OCI-LY3 (cell line): ENCODE data around the gene RAD51B.

Experiments
- H2AFZ ChIP-seq: fragments of 200-600, 300-600 bp; shearing (Covaris generic); 2 replicates; pipeline ENCODE4 v1.6.0; 2014; ENCODE audit warnings: antibody characterized with exemption, low read depth, low read length
- H3K27ac ChIP-seq: fragments of 200-600, 300-600 bp; sonication (generic); 2 replicates; pipeline ENCODE4 v1.5.1; 2014; ENCODE audit warnings: mild to moderate bottlenecking, low read length, moderate library complexity, mixed read lengths
- H3K27me3 ChIP-seq: fragments of 200-600, 300-600 bp; sonication (generic); 2 replicates; pipeline ENCODE4 v1.6.1; 2014; ENCODE audit warnings: low read depth, low read length, mixed read lengths
- H3K36me3 ChIP-seq: fragments of 200-600, 300-600 bp; sonication (generic); replicated peaks from 2 replicates; pipeline ENCODE3; 2014; ENCODE audit warnings: low read depth, low read length, mixed read lengths
- H3K4me1 ChIP-seq: fragments of 300-600, 200-600 bp; sonication (generic); 2 replicates; pipeline ENCODE4 v1.6.1; 2014; ENCODE audit warnings: low read length, mixed read lengths
- H3K4me2 ChIP-seq: fragments of 200-600, 300-600 bp; sonication (generic); 2 replicates; pipeline ENCODE4 v1.6.1; 2014; ENCODE audit warnings: low read length, mixed read lengths
- H3K4me3 ChIP-seq: fragments of 300-600, 200-600 bp; sonication (generic); 2 replicates; pipeline ENCODE4 v1.5.1; 2014; ENCODE audit warnings: antibody characterized with exemption, mild to moderate bottlenecking, low read length, moderate library complexity
- H3K79me2 ChIP-seq: fragments of 300-600, 200-600 bp; shearing (Covaris generic); 2 replicates; pipeline ENCODE4 v1.6.1; 2014; ENCODE audit warnings: mild to moderate bottlenecking, low read length, mixed read lengths
- H3K9ac ChIP-seq: fragments of 300-600, 200-600 bp; shearing (Covaris generic); 2 replicates; pipeline ENCODE4 v1.6.0; 2014; ENCODE audit warnings: mild to moderate bottlenecking, low read length, moderate library complexity
- H3K9me3 ChIP-seq: fragments of 200-600, 300-600 bp; shearing (Covaris generic); 2 replicates; pipeline ENCODE4 v1.6.1; 2014; ENCODE audit warnings: low read length, mixed read lengths; ENCODE audit not compliant: insufficient read depth
- H4K20me1 ChIP-seq: fragments of 200-600, 300-600 bp; sonication (generic); 2 replicates; pipeline ENCODE4 v1.6.1; 2016; ENCODE audit warnings: low read length, mixed read lengths; ENCODE audit not compliant: insufficient read depth
- CTCF ChIP-seq: fragments of 200-600, 300-600 bp; sonication (generic); IDR thresholded peaks from 2 replicates; pipeline ENCODE4 v1.5.1; 2014; ENCODE audit warnings: antibody characterized with exemption, low read length, low read depth
- EZH2phosphoT487 ChIP-seq: fragments of 200-600 bp; shearing (Covaris generic); IDR thresholded peaks from 2 replicates; pipeline ENCODE4 v1.6.1; 2018; ENCODE audit warnings: antibody characterized with exemption, mixed run types, low read depth

Gene RAD51B

DNA sequence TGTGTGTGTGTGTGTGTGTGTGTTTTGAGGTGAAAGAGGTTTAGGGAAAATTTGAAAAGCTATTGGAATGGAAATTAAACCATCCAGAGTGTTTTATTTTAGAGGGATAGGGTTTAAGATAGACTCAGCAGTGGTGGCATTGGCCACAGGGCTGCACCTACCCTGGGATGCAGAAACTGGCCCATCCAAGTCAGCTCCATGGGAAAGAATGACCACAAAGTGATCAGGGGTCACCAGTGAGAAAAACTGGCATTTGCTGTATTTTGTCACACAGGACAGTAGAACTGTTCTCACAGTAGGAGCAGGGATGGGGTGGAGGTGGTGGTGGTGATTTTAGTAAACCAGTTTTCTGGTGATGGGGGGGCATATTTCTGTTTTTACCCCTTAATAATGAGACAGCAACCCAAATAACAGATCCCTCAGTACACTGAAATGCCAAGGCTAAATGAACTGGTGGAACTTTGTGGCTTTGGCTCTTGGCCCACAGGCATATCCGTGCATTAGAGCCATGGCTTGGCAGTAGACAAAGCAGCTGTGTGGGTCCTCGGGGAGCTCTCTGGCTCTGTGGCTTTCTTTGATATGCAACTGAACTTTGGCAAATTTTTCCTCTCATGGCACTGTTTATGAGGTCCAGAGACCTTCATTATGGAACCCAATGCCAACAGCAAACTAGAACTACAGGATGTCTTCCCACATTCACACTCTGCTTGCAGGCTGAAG lies 625.0 kb downstream of the RAD51B start:
- no peak for TF ChIP-seq EZH2phosphoT487
- no peak for TF ChIP-seq CTCF
- Histone ChIP-seq H3K79me2 (no peaks in the 10 kb centered on the region), H4K20me1 (no peaks in the 10 kb centered on the region), H2AFZ (no peak overlapping the region), H3K9me3 (no peaks in the 10 kb centered on the region), H3K4me1 (no peaks in the 10 kb centered on the region), H3K4me3 (no peak overlapping the region), H3K9ac (no peak overlapping the region), H3K4me2 (no peak overlapping the region), H3K27me3 (no peaks in the 10 kb centered on the region), H3K27ac (no peak overlapping the region), H3K36me3 (no peaks in the 10 kb centered on the region)

- Histone ChIP-seq H3K27me3 (no peaks in the 10 kb centered on the region), H3K4me3 (no peak overlapping the region), H4K20me1 (no peaks in the 10 kb centered on the region), H3K79me2 (no peaks in the 10 kb centered on the region), H3K9me3 (no peaks in the 10 kb centered on the region), H3K36me3 (no peaks in the 10 kb centered on the region), H3K27ac (no peak overlapping the region), H3K4me1 (no peaks in the 10 kb centered on the region), H3K9ac (no peak overlapping the region), H3K4me2 (no peak overlapping the region), H2AFZ (no peak overlapping the region)
- no peak for TF ChIP-seq CTCF
- no peak for TF ChIP-seq EZH2phosphoT487
These were observed 626.9 kb downstream of the RAD51B start for GRCh38 chr14:68446243-68447040.

DNA sequence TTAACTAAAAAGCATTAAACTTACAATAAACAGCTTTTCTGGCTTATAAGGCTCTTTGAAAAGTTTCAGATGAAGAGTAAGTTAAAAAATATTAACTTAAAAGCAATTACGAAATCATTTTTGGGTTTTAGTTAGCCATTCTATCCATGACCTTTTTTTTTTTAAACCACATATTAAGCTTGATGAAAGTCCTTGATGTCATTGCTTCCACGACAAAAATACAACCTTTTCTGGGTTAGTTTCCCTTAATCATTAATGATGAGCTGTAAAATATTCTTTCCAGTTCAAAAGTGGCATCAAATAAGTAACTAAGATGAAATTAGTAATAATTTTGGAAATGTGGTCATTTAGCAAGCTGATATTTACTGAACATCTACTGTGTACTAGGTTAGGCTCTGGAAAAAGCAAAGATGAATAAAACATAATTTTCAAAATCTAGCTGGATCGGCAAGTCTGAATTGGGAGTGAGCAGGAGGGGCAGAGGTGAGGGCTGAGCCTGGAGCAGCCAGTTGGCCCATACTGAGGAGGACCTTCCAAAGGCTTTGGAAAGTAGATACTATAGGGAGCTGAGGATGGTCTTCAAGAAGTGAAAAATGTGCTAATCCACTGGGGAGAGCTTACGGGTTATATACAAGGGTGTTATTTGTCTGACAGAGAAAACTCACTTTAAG lies 628.1 kb downstream of the RAD51B start:
- no peaks in the 10 kb centered on the region for H4K20me1 ChIP-seq
- H3K9ac ChIP-seq: no peak overlapping the region
- H3K4me1 ChIP-seq: no peaks in the 10 kb centered on the region
- H3K9me3 ChIP-seq: no peaks in the 10 kb centered on the region
- H3K27ac ChIP-seq: no peak overlapping the region
- no peak overlapping the region for H2AFZ ChIP-seq
- H3K4me3 ChIP-seq: no peak overlapping the region
- no peaks in the 10 kb centered on the region for H3K27me3 ChIP-seq
- no peak for TF ChIP-seq CTCF
- no peak for TF ChIP-seq EZH2phosphoT487
- H3K79me2 ChIP-seq: no peaks in the 10 kb centered on the region
- no peak overlapping the region for H3K4me2 ChIP-seq
- no peaks in the 10 kb centered on the region for H3K36me3 ChIP-seq
